HG02588 (cell line): ENCODE results near the gene TALDO1.

Experiments
- ATAC-seq: cut with Tn5 transposase; IDR thresholded peaks from one replicate; pipeline ENCODE4 v1.9.1; 2021; ENCODE audit warnings: mild to moderate bottlenecking, moderate library complexity; ENCODE audit not compliant: unreplicated experiment

Gene TALDO1

GRCh38 chr11:786235-787083 lies 39.2 kb downstream of the TALDO1 start:
- no peak for ATAC-seq

GRCh38 chr11:787084-787675 lies 39.9 kb downstream of the TALDO1 start:
- no peak for ATAC-seq

GRCh38 chr11:788009-788640 lies 40.9 kb downstream of the TALDO1 start:
- no peak for ATAC-seq

DNA sequence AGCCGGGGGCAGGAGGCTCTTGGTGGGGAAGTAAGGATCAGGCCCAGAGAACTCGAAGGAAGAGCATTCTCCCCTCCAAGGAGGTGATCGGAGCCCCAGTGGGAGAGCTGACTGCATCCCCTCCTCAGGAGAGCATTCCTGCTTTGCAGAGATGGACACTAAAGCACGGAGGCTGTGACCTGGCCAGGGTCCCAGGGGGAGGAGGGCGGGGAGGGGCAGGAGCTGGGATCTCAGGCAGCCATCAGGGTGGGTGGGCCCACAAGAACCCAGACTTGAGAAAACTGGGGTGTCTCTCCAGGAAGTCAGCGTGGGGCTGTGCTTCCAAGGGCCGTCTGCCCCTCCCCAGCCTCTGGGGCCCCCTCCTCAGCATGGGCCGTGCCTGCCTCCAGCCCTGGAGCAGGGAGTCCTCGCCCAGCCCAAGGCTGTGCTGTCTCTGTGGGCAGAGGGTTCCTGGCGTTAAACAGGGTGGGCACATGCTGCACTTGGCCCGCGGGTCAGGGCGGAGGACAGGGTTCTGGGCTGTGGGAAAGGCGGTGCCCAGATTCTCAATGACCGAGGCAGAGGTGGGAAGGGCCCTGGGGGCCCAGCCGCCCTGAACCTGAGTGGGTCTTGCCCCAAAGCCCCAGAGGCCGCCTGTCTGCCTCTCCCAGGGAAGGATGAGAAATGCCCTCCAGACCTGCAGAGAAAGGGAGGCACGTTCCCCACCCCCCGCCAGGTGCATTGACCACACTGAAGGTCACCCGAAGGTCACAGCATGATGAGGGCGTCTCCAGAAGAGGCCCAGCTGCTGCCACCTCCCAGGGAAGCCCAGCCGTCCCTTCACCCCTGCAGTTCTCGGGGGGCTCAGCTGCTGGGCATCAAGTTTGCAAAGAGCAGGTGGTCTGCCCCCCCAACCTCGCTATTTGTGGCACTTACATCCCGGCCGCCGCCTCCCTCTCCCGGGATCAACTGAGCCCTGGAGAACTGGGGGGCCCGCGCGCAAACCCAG lies 42.0 kb downstream of the TALDO1 start:
- ATAC-seq = no peak

- ATAC-seq = no peak
Measured at GRCh38 chr11:789943-790342, 42.7 kb downstream of the TALDO1 start, which contains the start of gene CEND1. CEND1 (minus strand) TSS chr11:790090; CDS start chr11:788576, 1,514 bp downstream.

GRCh38 chr11:790721-791564 lies 43.7 kb downstream of the TALDO1 start:
- no peak for ATAC-seq

- ATAC-seq = no peak
Measured at GRCh38 chr11:791658-792534, 44.6 kb downstream of the TALDO1 start.

GRCh38 chr11:792535-792821 lies 45.2 kb downstream of the TALDO1 start:
- no peak for ATAC-seq

GRCh38 chr11:792873-793272 lies 45.6 kb downstream of the TALDO1 start:
- no peak for ATAC-seq

GRCh38 chr11:793556-793955 lies 46.3 kb downstream of the TALDO1 start:
- no peak for ATAC-seq

DNA sequence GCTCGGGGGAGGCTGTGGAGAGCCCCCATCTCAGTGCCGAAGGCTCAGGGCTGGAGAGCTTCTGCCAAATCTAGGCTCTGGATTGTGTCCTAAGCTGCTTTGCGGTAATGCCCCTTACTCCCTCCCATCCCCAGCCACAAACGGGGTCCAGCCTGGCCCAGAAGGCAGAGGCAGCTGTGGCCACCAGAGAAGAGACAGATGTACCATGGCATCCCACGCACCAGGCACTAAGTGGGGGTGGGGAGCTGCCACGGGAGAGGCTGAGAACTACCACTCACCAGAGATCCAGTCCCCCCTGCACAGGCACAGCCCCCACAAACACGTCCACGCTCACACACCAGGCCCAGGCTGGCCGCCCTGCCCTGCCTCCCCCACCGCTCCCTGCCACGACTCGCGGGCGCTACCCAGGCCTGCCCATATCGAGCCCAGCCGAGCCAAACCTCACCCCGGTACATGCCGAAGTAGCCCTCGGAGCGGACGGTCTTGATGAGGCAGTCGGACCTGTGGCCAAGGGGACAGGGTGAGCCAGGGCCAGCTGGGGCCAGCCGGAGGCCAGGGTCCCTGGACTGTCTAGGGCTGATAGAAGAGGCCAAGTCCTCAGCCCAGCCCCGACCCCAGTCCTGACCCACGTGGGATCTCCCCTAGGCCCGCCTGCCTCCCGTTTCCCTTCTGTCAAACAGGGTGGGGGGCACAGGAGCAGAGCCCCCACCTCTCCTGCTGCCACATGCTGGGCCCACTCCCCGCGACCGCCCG lies 46.9 kb downstream of the TALDO1 start:
- ATAC-seq = no peak

DNA sequence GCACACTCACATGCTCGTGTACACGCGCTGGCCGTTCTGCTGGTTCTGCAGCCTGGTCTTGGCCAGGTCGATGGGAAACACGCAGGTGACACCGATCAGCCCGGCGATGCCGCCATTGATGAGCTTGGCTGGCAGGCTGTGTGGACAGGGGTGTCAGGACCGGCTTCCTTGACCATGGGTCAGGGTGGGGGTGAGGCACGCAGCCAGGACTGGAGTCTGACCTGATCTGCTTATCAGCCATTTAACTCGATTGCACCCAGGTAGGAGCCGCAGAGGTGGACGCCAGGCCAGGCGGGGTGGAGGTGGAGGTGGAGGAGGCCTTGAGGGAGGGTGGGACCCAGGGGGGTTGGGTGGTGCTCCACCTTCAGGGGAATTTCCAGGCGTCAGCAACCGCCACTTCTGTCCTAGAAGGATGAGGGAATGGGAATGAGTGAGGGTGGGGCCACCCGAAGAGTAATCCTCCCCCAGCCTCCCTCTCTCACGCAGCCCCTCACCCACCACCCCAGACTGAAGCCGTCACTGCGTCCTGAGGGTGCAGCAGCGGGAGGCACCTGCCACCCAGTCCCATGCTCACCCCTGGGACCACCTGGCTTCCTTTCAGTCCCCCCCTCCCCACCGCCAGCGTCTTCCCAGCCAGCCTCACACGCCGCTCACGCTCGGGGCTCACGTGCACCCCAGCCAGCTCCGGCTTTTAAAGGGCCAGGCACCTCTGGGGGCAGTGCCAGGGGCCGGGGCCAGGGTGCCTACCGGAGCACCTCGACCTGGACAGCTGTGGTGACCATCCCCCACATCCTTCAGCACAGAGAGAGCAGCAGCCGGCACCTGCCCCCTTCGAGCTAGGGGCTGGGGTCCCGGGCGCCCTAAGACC lies 47.7 kb downstream of the TALDO1 start:
- no peak for ATAC-seq

DNA sequence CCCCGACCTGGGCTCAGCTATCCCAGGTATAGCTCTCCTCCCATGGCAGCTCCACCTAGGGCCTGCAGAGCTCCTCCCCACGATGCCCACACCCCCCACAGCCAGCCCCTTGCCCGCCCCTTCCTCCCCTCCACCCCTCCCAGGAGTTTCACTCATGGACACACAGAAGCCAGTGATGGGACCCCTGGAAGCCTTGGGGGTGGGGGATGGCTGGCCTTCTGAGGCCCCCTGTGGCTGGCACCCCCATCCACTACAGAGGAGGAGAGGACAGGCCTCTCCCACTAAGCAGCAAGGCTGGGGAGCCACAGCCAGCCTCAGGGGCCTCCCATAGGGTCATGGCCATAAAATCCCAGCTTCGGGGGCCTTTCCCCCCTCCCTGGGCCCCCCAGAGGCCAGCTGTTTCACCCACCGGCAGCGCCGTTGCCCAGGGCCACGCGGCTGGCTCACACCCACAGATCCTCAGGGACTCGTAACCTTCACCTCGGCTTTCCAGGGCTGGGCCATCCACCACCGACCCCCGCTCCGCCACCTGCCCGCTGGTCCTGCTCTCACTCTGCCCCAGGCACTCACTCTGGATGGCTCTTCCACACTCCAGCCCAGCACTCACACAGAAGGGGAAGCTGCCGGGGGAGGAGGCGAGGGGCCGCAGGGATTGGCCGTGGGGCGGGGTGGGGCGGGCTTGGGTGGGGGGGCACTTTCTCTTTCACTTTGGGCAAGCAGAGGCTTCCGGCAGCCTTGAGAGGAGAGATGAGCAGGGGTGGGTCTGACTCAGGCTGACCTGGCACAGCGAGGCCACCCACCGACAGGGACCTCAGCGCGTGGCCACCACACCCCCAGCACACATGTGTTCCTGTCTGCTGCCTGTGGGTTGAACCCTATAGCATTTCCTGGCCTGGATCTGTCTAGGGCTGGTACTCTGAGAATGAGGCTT lies 48.6 kb downstream of the TALDO1 start:
- ATAC-seq = no peak

DNA sequence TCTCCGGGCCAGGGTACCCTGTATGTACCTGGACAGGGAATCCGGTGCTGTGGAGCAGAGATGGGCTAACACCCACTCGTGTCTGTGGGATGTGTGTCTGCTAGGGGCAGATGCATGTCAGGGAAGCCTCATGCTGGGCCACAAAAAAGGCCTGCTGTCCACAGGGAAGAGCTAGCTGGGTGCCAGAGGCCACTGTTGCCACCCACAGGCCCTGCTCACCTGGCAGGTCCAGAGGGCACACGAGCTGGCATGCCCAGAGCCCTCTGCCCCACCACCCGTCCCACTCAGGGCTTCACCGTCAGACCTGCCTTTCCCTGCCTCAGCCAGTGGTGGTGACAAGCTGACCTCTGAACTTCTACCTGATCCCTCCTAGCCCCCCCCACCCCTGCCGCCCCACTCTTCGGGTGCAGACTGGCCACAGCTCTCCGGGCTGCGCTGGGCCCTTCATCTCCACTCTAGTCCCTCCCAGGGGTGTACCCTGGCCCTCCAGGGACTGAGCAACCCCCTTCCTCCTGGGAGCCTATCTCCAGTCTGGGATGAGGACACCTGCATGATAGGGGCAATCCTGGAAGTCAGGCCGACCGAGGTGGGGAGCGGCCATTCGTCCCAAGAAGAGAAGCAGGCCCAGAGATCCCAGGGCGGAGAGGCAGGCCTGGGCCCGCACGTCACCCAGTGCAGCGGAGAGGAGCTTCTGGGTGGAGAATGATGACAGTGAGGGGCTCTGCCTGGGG lies 49.5 kb downstream of the TALDO1 start:
- ATAC-seq = no peak

DNA sequence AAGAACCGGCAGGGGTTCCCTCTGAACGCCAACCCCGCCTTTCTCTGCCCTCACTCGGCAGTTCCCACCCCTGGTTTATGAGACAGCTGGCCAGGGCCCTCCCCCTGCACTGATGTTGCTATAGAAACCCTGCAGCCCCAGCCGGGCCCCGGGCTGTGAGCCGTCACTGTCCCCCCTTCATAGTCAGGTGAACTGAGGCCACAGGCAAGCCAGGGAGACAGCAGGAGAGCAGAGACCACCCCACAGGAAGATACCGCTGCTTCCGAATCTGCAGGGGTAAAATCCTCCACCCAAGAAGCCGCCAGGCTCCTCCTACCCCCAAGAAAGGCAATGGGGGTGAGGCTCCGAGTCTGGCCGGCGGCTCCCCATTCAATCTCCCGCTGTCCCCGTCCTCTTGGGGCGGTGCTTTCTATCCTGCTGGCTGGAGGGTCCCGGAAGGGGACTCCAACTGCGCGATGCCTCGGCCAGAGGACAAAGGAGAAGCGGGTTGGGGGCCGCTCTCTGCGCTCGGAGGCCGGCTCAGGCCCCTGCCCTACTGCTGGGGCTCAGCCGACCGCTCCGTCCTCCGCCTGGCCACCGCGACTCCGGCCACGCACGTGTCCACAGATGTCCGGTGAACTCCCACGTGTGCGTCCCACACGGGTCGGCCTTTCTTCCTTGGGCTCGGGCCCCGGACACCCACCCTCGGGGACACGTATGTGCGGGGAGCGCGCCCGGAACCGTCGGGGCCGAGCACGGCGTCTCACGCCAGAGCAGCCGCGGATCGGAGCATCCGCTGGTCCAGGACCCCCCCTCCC lies 50.2 kb downstream of the TALDO1 start:
- peak; percentile 37 for ATAC-seq
